H1 (cell line): ENCODE data around the gene UMPS. TPM values are rescaled to one million over a fixed set of nuclear protein-coding genes. Genes with fewer than 3 reads are reported as not detected.

Source experiments
- CTCF ChIA-PET: fragments of 300-600 bp; sonication (Branson Sonifier 250); formaldehyde crosslinking; loops from one replicate; lab custom pipeline; 2021; ENCODE audit not compliant: partially characterized antibody; lab: Charles Lee
- POLR2A ChIA-PET: fragments of 300-600 bp; sonication (Branson Sonifier 250); formaldehyde crosslinking; loops from one replicate; lab custom pipeline; 2021; ENCODE audit warnings: inconsistent platforms; ENCODE audit not compliant: partially characterized antibody; lab: Charles Lee
- DNase-seq, 2 experiments: peaks; one replicate each; pipeline versions ENCODE4 v3.0.0 to v3.0.0-alpha.2; 2010 to 2022; ENCODE audit warnings: low spot score in 2 of 2, low read depth in 1 of 2, mixed read lengths in 1 of 2
- FAIRE-seq: peaks from 2 replicates; lab custom pipeline; 2011; peaks lifted over from hg19 to GRCh38; lab: Jason Lieb, UNC
- H2AFZ ChIP-seq: 2 replicates; pipeline ENCODE4 v1.8.1; 2012; ENCODE audit warnings: low read length, inconsistent platforms
- H2AK5ac ChIP-seq: 2 replicates; pipeline ENCODE4 v1.6.1; 2013; ENCODE audit warnings: low read depth, low read length
- H2BK120ac ChIP-seq: replicated peaks from 2 replicates; pipeline ENCODE3; 2013; ENCODE audit warnings: low read depth, low read length, inconsistent platforms
- H2BK12ac ChIP-seq: 2 replicates; pipeline ENCODE4 v1.6.1; 2013; ENCODE audit warnings: low read depth, low read length
- H2BK15ac ChIP-seq: 2 replicates; pipeline ENCODE4 v1.6.1; 2013; ENCODE audit warnings: low read length
- H2BK20ac ChIP-seq: 2 replicates; pipeline ENCODE4 v1.6.1; 2013; ENCODE audit warnings: low read length
- H2BK5ac ChIP-seq: 2 replicates; pipeline ENCODE4 v1.6.1; 2013; ENCODE audit warnings: low read depth, low read length
- H3K14ac ChIP-seq: 2 replicates; pipeline ENCODE4 v1.6.1; 2013; ENCODE audit warnings: inconsistent platforms; ENCODE audit not compliant: insufficient read length
- H3K18ac ChIP-seq: 2 replicates; pipeline ENCODE4 v1.6.1; 2013; ENCODE audit warnings: low read length; ENCODE audit errors: extremely low read depth
- H3K23ac ChIP-seq: 2 replicates; pipeline ENCODE4 v1.6.1; 2013; ENCODE audit warnings: inconsistent platforms; ENCODE audit not compliant: insufficient read length
- H3K23me2 ChIP-seq: 2 replicates; pipeline ENCODE4 v1.6.1; 2013; ENCODE audit warnings: low read depth, low read length
- H3K27ac ChIP-seq: 2 replicates; pipeline ENCODE4 v1.6.1; 2011; ENCODE audit warnings: low read depth, low read length, inconsistent platforms
- H3K27me3 ChIP-seq, 4 experiments: replicated peaks in 1 of 4; 1 replicate in 1 of 4; 2 replicates in 3 of 4; pipeline versions ENCODE4 v1.6.1 to v1.8.1; 2011 to 2013; ENCODE audit warnings: low read length in 3 of 4, mild to moderate bottlenecking in 3 of 4, inconsistent platforms in 2 of 4, mixed read lengths in 2 of 4, moderate library complexity in 1 of 4; ENCODE audit not compliant: control insufficient read depth in 3 of 4, insufficient read depth in 3 of 4; ENCODE audit errors: extremely low read depth in 1 of 4
- H3K36me3 ChIP-seq, 4 experiments: 2 replicates each; pipeline versions ENCODE4 v1.6.1 to v1.8.1; 2011 to 2013; ENCODE audit warnings: mild to moderate bottlenecking in 4 of 4, low read length in 3 of 4, moderate library complexity in 2 of 4, control low read depth in 1 of 4, inconsistent platforms in 1 of 4; ENCODE audit not compliant: insufficient read depth in 4 of 4, control insufficient read depth in 2 of 4
- H3K4ac ChIP-seq: replicated peaks from 2 replicates; pipeline ENCODE3; 2013; ENCODE audit warnings: low read length, low read depth, mixed read lengths, inconsistent platforms; ENCODE audit not compliant: insufficient read length
- H3K4me1 ChIP-seq, 4 experiments: replicated peaks in 1 of 4; 1 replicate in 1 of 4; 2 replicates in 3 of 4; pipeline versions ENCODE4 v1.6.1 to v1.8.1; 2011 to 2013; ENCODE audit warnings: low read length in 3 of 4, inconsistent platforms in 2 of 4, mixed read lengths in 1 of 4; ENCODE audit not compliant: insufficient read depth in 4 of 4, control insufficient read depth in 3 of 4
- H3K4me2 ChIP-seq, 2 experiments: 2 replicates each; pipeline versions ENCODE4 v1.6.1 to v1.8.1; 2011 to 2013; ENCODE audit warnings: low read depth in 2 of 2, low read length in 2 of 2, control low read depth in 1 of 2, inconsistent platforms in 1 of 2, mild to moderate bottlenecking in 1 of 2; ENCODE audit not compliant: insufficient read depth in 1 of 2
- H3K4me3 ChIP-seq, 4 experiments: fragments of 200-600, 300-600 bp in 1 of 4; sonication (generic), shearing (Covaris generic), sonication (Bioruptor Twin) in 1 of 4; 2 replicates each; pipeline versions ENCODE4 v1.5.1 to v1.8.1; 2011 to 2016; ENCODE audit warnings: low read length in 4 of 4, low read depth in 3 of 4, control low read depth in 2 of 4, inconsistent platforms in 2 of 4, mild to moderate bottlenecking in 2 of 4, mixed read lengths in 1 of 4, moderate library complexity in 1 of 4; ENCODE audit not compliant: insufficient read depth in 2 of 4; ENCODE audit errors: extremely low read depth in 1 of 4
- H3K56ac ChIP-seq: replicated peaks from 2 replicates; pipeline ENCODE3; 2013; ENCODE audit warnings: low read depth, mild to moderate bottlenecking, mixed read lengths, low read length, inconsistent platforms; ENCODE audit not compliant: insufficient read length
- H3K79me1 ChIP-seq: 2 replicates; pipeline ENCODE4 v1.6.1; 2013; ENCODE audit warnings: low read depth, low read length, control low read depth
- H3K79me2 ChIP-seq, 2 experiments: 2 replicates each; pipeline versions ENCODE4 v1.6.1 to v1.8.1; 2012 to 2013; ENCODE audit warnings: low read length in 2 of 2, mild to moderate bottlenecking in 2 of 2, inconsistent platforms in 1 of 2; ENCODE audit not compliant: insufficient read depth in 2 of 2, control insufficient read depth in 1 of 2
- H3K9ac ChIP-seq, 4 experiments: replicated peaks in 1 of 4; 1 replicate in 1 of 4; 2 replicates in 3 of 4; pipeline versions ENCODE4 v1.6.1 to v1.8.1; 2011 to 2013; ENCODE audit warnings: low read depth in 3 of 4, low read length in 3 of 4, control low read depth in 2 of 4, mild to moderate bottlenecking in 2 of 4, moderate library complexity in 2 of 4, inconsistent platforms in 1 of 4; ENCODE audit errors: extremely low read depth in 1 of 4
- H3K9me3 ChIP-seq, 2 experiments: 2 replicates each; pipeline versions ENCODE4 v1.6.1 to v1.8.1; 2012 to 2013; ENCODE audit warnings: mild to moderate bottlenecking in 2 of 2, moderate library complexity in 2 of 2, control low read depth in 1 of 2, inconsistent platforms in 1 of 2, low read depth in 1 of 2, low read length in 1 of 2, mixed read lengths in 1 of 2; ENCODE audit not compliant: insufficient read depth in 2 of 2
- H4K20me1 ChIP-seq, 2 experiments: replicated peaks in 1 of 2; 2 replicates each; pipeline versions ENCODE3 to v1.8.1; 2011 to 2013; ENCODE audit warnings: inconsistent platforms in 2 of 2, low read length in 2 of 2, mild to moderate bottlenecking in 1 of 2; ENCODE audit not compliant: insufficient read depth in 2 of 2, control insufficient read depth in 1 of 2
- H4K5ac ChIP-seq: 2 replicates; pipeline ENCODE4 v1.6.1; 2013; ENCODE audit warnings: low read length, low read depth, mixed read lengths, inconsistent platforms; ENCODE audit not compliant: insufficient read length
- H4K8ac ChIP-seq: 2 replicates; pipeline ENCODE4 v1.8.0; 2013; ENCODE audit warnings: mild to moderate bottlenecking, moderate library complexity, low read length, inconsistent platforms; ENCODE audit not compliant: insufficient read depth; ENCODE audit errors: extremely low read depth
- H4K91ac ChIP-seq: replicated peaks from 2 replicates; pipeline ENCODE3; 2013; ENCODE audit warnings: low read length, mixed read lengths, inconsistent platforms; ENCODE audit not compliant: insufficient read length
- HDAC2 ChIP-seq, 2 experiments: fragments of 300-600 bp in 1 of 2; sonication (generic) in 1 of 2; IDR thresholded peaks; 2 replicates each; pipeline ENCODE4 v1.6.1; 2011 to 2012; ENCODE audit warnings: low read depth in 2 of 2, low read length in 2 of 2, mild to moderate bottlenecking in 2 of 2, moderate library complexity in 2 of 2, borderline replicate concordance in 1 of 2, inconsistent platforms in 1 of 2
- RFX5 ChIP-seq: IDR thresholded peaks from 2 replicates; pipeline ENCODE4 v1.6.1; 2011; ENCODE audit warnings: low read depth, low read length, improper control_type of control experiment, borderline replicate concordance
- TEAD4 ChIP-seq: IDR thresholded peaks from 2 replicates; pipeline ENCODE4 v1.6.1; 2012; ENCODE audit warnings: low read depth, low read length, inconsistent platforms, mixed read lengths
- WGBS, 2 experiments: shearing (Covaris generic) in 1 of 2; methylation state at CpG; one replicate each; pipeline versions ENCODE4 v1.1.6 to v1.1.7; 2013 to 2015; ENCODE audit warnings: low lambda C conversion rate in 2 of 2, mixed read lengths in 2 of 2, inconsistent platforms in 1 of 2, low coverage in 1 of 2, missing lambda C conversion rate in 1 of 2; ENCODE audit not compliant: insufficient replicate concordance in 2 of 2, insufficient coverage in 1 of 2, insufficient read length in 1 of 2; ENCODE audit errors: extremely low coverage in 1 of 2, missing lambda C conversion rate in 1 of 2; 5-methylcytosine and 5-hydroxymethylcytosine counted together
- polyA plus RNA-seq, 7 experiments: library from polyadenylated mRNA; depleted of rRNA in 3 of 7; stranded (reverse) in 5 of 7; unstranded in 2 of 7; fragments of >200 nt in 5 of 7; fragments of 200-250 nt in 2 of 7; gene quantifications; 1 replicate in 5 of 7; 2 replicates in 1 of 7; 4 replicates in 1 of 7; pipeline versions ENCODE4 v1.2.1 to v1.2.3, GENCODE V29; 2011 to 2013; ENCODE audit warnings: missing spikeins in 2 of 7, mixed read lengths in 2 of 7
- total RNA-seq: library from RNA; stranded (reverse); fragmentation: NEBNext Ultra II Directional; extraction: Animal tissue kit (Norgen Biotek cat#: 25700); gene quantifications from 2 replicates; pipeline ENCODE4 v1.2.1, GENCODE V29; 2021
- TF ChIP-seq, protein P1 (sequence below): IDR thresholded peaks from 2 replicates; pipeline ENCODE4 v1.6.1; 2012; ENCODE audit warnings: inconsistent platforms

The UMPS gene
- total and polyA plus RNA-seq, 2 of the 8 experiments (the other 6 are each of a cell fraction or from before 2014, with no cell fraction given) = 32.8 to 59.0 TPM

DNA sequence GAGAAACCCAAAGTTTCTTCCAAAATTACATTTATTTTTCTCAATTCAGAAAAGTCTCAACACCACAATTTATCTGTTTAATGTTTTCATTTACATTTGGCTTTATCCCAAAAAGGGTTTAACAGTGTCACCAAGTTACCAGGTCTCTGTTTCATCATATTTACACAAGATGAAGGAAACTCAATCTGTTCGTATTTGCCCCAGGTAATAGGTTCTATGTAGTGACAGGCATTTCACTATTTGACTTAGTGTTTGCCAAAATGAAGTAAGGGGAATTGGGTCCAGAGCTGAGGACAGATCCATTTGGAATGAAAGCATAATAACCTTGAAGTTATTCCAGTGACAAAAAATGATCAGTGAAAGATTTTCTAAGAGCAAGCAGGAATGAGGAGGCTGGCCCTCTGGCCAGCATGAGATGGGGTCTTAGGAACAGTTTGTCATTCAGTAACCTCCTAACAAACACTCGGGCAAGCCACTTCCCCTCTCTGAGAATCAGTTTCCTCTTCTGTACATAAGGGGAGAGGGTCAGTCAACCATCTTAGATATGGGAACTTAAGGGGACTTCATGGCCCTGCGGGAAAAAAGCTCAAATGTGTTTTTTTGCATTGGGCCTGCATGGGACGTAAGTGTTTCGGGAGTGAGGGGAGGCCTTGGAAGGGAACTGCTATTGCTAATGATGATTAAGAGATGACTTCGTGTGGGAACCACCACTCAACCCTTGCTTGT lies 31.8 kb downstream of the UMPS start:
- H2BK20ac ChIP-seq = no peak overlapping the region
- CTCF ChIA-PET = interaction anchor here (0.6 to 11.6 kb wide), 33 partner anchors 8 to 458 kb away, joined by 3 to 173 read pairs (median 5); partner anchors contain the start of gene ITGB5
- H2BK12ac ChIP-seq = no peak overlapping the region
- 94% methylated on average over 6 of the region's 6 CpGs; no CpG with 5 or more reads in 1 of the 2 experiments for WGBS, 2 experiments
- H3K4me2 ChIP-seq = no peak overlapping the region
- POLR2A ChIA-PET = interaction anchor here (1.3 to 2.1 kb wide), 3 partner anchors 18 to 90 kb away, joined by 4 to 6 read pairs (median 5); no protein-coding TSS in a partner anchor
- no peak overlapping the region for H3K4ac ChIP-seq
- H3K4me3 ChIP-seq = no peak overlapping the region
- no peak overlapping the region for H4K91ac ChIP-seq
- no peak overlapping the region for H3K18ac ChIP-seq
- H2BK5ac ChIP-seq = no peak overlapping the region
- no peak overlapping the region for H4K8ac ChIP-seq
- no peak overlapping the region for H2AK5ac ChIP-seq
- TF ChIP-seq, protein P1, sequence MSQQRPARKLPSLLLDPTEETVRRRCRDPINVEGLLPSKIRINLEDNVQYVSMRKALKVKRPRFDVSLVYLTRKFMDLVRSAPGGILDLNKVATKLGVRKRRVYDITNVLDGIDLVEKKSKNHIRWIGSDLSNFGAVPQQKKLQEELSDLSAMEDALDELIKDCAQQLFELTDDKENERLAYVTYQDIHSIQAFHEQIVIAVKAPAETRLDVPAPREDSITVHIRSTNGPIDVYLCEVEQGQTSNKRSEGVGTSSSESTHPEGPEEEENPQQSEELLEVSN = no peak
- TF ChIP-seq TEAD4 = no peak
- TF ChIP-seq HDAC2 (IDR thresholded peaks at IDR 0.05; ENCODE audit: borderline replicate concordance in 1 of 2, low read depth in 2 of 2, low read length in 2 of 2) = no peak
- TF ChIP-seq RFX5 = no peak
- no peak overlapping the region for H3K27ac ChIP-seq
- H2BK15ac ChIP-seq = no peak overlapping the region
- H4K5ac ChIP-seq = no peak overlapping the region
- FAIRE-seq (no peak), DNase-seq (no peak)
- no peaks in the 10 kb centered on the region for H3K23me2 ChIP-seq
- H4K20me1 ChIP-seq = peaks cover 1 to 2% of the 10 kb centered on the region in 2 experiments
- no peak overlapping the region for H3K9ac ChIP-seq
- H3K36me3 ChIP-seq = peaks cover 11 to 30% (median 27%) of the 10 kb centered on the region in 4 experiments; a peak in 7 of 8 replicates
- no peak overlapping the region for H3K23ac ChIP-seq
- no peaks in the 10 kb centered on the region for H3K9me3 ChIP-seq
- no peak overlapping the region for H3K14ac ChIP-seq
- no peaks in the 10 kb centered on the region for H3K79me2 ChIP-seq
- no peak overlapping the region for H3K56ac ChIP-seq
- H3K27me3 ChIP-seq = no peaks in the 10 kb centered on the region; a peak in 1 of 7 replicates
- H3K4me1 ChIP-seq = peaks cover 0 to 3% (median 0%) of the 10 kb centered on the region in 4 experiments; a peak in 3 of 7 replicates
- H2AFZ ChIP-seq = no peak overlapping the region
- no peak overlapping the region for H2BK120ac ChIP-seq
- H3K79me1 ChIP-seq = no peaks in the 10 kb centered on the region
